Measurements from ENCODE around the gene SIGMAR1. TPM values are rescaled to one million over a fixed set of nuclear protein-coding genes. Genes with fewer than 3 reads are reported as not detected.
A peak's percentile ranks its signal among the peaks of the same experiment; 100 is the strongest.

SIGMAR1 gene
- total RNA-seq, 2 donors from 2014 or later = 77.0 to 131 TPM

GRCh38 chr9:34654323-34655051 is 16.9 kb upstream of the SIGMAR1 start:
- Histone ChIP-seq H3K27me3 (replicated peaks; ENCODE audit: insufficient read depth) (no peaks in the 10 kb centered on the region), H3K4me1 (ENCODE audit: control insufficient read depth in 1 of 2, low read depth in 2 of 2) (peaks cover 32 to 56% of the 10 kb centered on the region in 2 donors), H3K4me3 (peak overlapping the region; percentile 67), H3K27ac (peak overlapping the region; percentile 85 to 92), H3K36me3 (peaks cover 12% of the 10 kb centered on the region), H3K9me3 (no peaks in the 10 kb centered on the region)
- ATAC-seq (ENCODE audit: insufficient number of reproducible peaks, low FRiP score, low read depth) = peak; percentile 50
- TF ChIP-seq CTCF (IDR thresholded peaks at IDR 0.05) = no peak
- DNase-seq (ENCODE audit: low spot score) = peak; percentile 46

- no peaks in the 10 kb centered on the region for H3K27me3 ChIP-seq (replicated peaks; ENCODE audit: insufficient read depth)
- H3K27ac ChIP-seq = peak overlapping the region; percentile 85 to 92
- peaks cover 32 to 63% of the 10 kb centered on the region in 2 donors for H3K4me1 ChIP-seq (ENCODE audit: control insufficient read depth in 1 of 2, low read depth in 2 of 2)
- TF ChIP-seq CTCF (IDR thresholded peaks at IDR 0.05) = no peak
- ATAC-seq (ENCODE audit: insufficient number of reproducible peaks, low FRiP score, low read depth) (peak; percentile 36), DNase-seq (ENCODE audit: low spot score) (peak; percentile 40)
- peak overlapping the region; percentile 67 for H3K4me3 ChIP-seq
- H3K36me3 ChIP-seq = peaks cover 20% of the 10 kb centered on the region
- no peaks in the 10 kb centered on the region for H3K9me3 ChIP-seq
Observed at GRCh38 chr9:34653151-34654072, 15.8 kb upstream of the SIGMAR1 start.

GRCh38 chr9:34652602-34653000 is 15.0 kb upstream of the SIGMAR1 start:
- Histone ChIP-seq H3K36me3 (peaks cover 20% of the 10 kb centered on the region), H3K27me3 (replicated peaks; ENCODE audit: insufficient read depth) (no peaks in the 10 kb centered on the region), H3K4me1 (ENCODE audit: control insufficient read depth in 1 of 2, low read depth in 2 of 2) (peaks cover 39 to 71% of the 10 kb centered on the region in 2 donors), H3K4me3 (peak overlapping the region; percentile 67), H3K9me3 (no peaks in the 10 kb centered on the region), H3K27ac (peak overlapping the region; percentile 85 to 92)
- TF ChIP-seq CTCF (IDR thresholded peaks at IDR 0.05) = no peak
- DNase-seq (ENCODE audit: low spot score) (no peak), ATAC-seq (ENCODE audit: insufficient number of reproducible peaks, low FRiP score, low read depth) (no peak)

GRCh38 chr9:34651876-34652601 is 14.5 kb upstream of the SIGMAR1 start, which contains the start of gene IL11RA:
Gene IL11RA, plus strand, starts transcription at chr9:34652185. Its CDS starts 3,033 bp downstream, at chr9:34655218.
- ATAC-seq (ENCODE audit: insufficient number of reproducible peaks, low FRiP score, low read depth) (peak; percentile 42), DNase-seq (ENCODE audit: low spot score) (peak; percentile 50)
- no peaks in the 10 kb centered on the region for H3K9me3 ChIP-seq
- H3K36me3 ChIP-seq = peaks cover 18% of the 10 kb centered on the region
- H3K27ac ChIP-seq = peak within 1 kb of the TSS; percentile 85 to 92
- no peak for TF ChIP-seq CTCF (IDR thresholded peaks at IDR 0.05)
- H3K4me1 ChIP-seq (ENCODE audit: control insufficient read depth in 1 of 2, low read depth in 2 of 2) = peaks cover 41 to 76% of the 10 kb centered on the region in 2 donors
- H3K4me3 ChIP-seq = peak within 1 kb of the TSS; percentile 67
- H3K27me3 ChIP-seq (replicated peaks; ENCODE audit: insufficient read depth) = no peaks in the 10 kb centered on the region
